GM12878 (cell line): ENCODE data around the gene PLSCR4. TPM values are rescaled to one million over a fixed set of nuclear protein-coding genes. Genes with fewer than 3 reads are reported as not detected.

Source experiments
- ATAC-seq: fragments of 200-7000 bp; cut with Tn5 transposase; 3 replicates; pipeline ENCODE4 v1.9.1; 2020; ENCODE audit warnings: mild to moderate bottlenecking, moderate library complexity
- BruUV-seq: library from RNA; stranded (reverse); fragments of 400-500 nt; replicated peaks from 2 replicates; lab custom pipeline; 2021; lab: Mats Ljungman, UMichigan
- CTCF ChIA-PET: fragments of 300-600 bp; sonication (Branson Sonifier 250); formaldehyde crosslinking; extraction: SDS; loops from one replicate; lab custom pipeline; 2021; ENCODE audit warnings: inconsistent platforms; lab: Yijun Ruan, JAX
- POLR2A ChIA-PET: fragments of 350-600 bp; formaldehyde crosslinking; extraction: SDS; loops from one replicate; lab custom pipeline; 2021; ENCODE audit warnings: inconsistent platforms; lab: Charles Lee
- RAD21 ChIA-PET: fragments of 300-600 bp; sonication (Branson Sonifier 250); formaldehyde crosslinking; loops from one replicate; lab custom pipeline; 2023; ENCODE audit warnings: antibody characterized with exemption; ENCODE audit not compliant: unreplicated experiment; lab: Charles Lee
- SMC1A ChIA-PET: fragments of 300-600 bp; sonication (Branson Sonifier 250); formaldehyde crosslinking; loops from one replicate; lab custom pipeline; 2023; ENCODE audit not compliant: unreplicated experiment, uncharacterized antibody; lab: Charles Lee
- DNase-seq: peaks from one replicate; pipeline ENCODE4 v3.0.0-alpha.2; 2011; ENCODE audit warnings: low read depth, low spot score
- FAIRE-seq: peaks from 3 replicates; lab custom pipeline; 2011; peaks lifted over from hg19 to GRCh38; lab: Jason Lieb, UNC
- H2AFZ ChIP-seq: 2 replicates; pipeline ENCODE4 v1.6.0; 2011; ENCODE audit warnings: low read depth, low read length, control low read depth; ENCODE audit not compliant: control insufficient read depth
- H3K27ac ChIP-seq: 2 replicates; pipeline ENCODE4 v1.5.1; 2011; ENCODE audit warnings: control low read depth; ENCODE audit not compliant: control insufficient read depth, insufficient read depth
- H3K27me3 ChIP-seq, 2 experiments: replicated peaks in 1 of 2; 2 replicates each; pipeline versions ENCODE4 v1.6.0 to v1.6.1; 2011; ENCODE audit warnings: low read length in 1 of 2; ENCODE audit not compliant: control insufficient read depth in 2 of 2, insufficient read depth in 2 of 2
- H3K36me3 ChIP-seq, 2 experiments: 2 replicates each; pipeline ENCODE4 v1.5.1; 2011; ENCODE audit warnings: low read length in 1 of 2; ENCODE audit not compliant: control insufficient read depth in 2 of 2, insufficient read depth in 2 of 2
- H3K4me1 ChIP-seq: 2 replicates; pipeline ENCODE4 v1.6.1; 2011; ENCODE audit warnings: mild to moderate bottlenecking, low read length, moderate library complexity, mixed read lengths; ENCODE audit not compliant: control insufficient read depth, insufficient read depth
- H3K4me2 ChIP-seq: 2 replicates; pipeline ENCODE4 v1.6.0; 2011; ENCODE audit warnings: control low read depth; ENCODE audit not compliant: control insufficient read depth, insufficient read depth
- H3K4me3 ChIP-seq: fragments of 200-600 bp; sonication (generic); 2 replicates; pipeline ENCODE4 v1.5.1; 2016
- H3K79me2 ChIP-seq: 2 replicates; pipeline ENCODE4 v1.6.0; 2011; ENCODE audit warnings: low read length; ENCODE audit not compliant: control insufficient read depth, insufficient read depth
- H3K9ac ChIP-seq: 2 replicates; pipeline ENCODE4 v1.8.0; 2011; ENCODE audit warnings: low read length, control low read depth, mixed read lengths; ENCODE audit not compliant: control insufficient read depth, insufficient read depth
- H3K9me3 ChIP-seq: replicated peaks from 3 replicates; pipeline ENCODE4 v1.5.1; 2011; ENCODE audit warnings: mild to moderate bottlenecking, low read length; ENCODE audit not compliant: control insufficient read depth, insufficient read depth
- H4K20me1 ChIP-seq: 2 replicates; pipeline ENCODE4 v1.6.0; 2011; ENCODE audit not compliant: control insufficient read depth, insufficient read depth
- ATF2 ChIP-seq: IDR thresholded peaks from 2 replicates; pipeline ENCODE4 v1.6.1; 2012; ENCODE audit warnings: low read length, inconsistent platforms
- CHD1 ChIP-seq: IDR thresholded peaks from 2 replicates; pipeline ENCODE4 v1.6.1; 2012; ENCODE audit warnings: low read depth, low read length, improper control_type of control experiment
- FOS ChIP-seq: IDR thresholded peaks from 3 replicates; pipeline ENCODE4 v1.6.1; 2011; ENCODE audit warnings: borderline replicate concordance; ENCODE audit not compliant: insufficient read length; ENCODE audit errors: extremely low read depth
- MAX ChIP-seq: IDR thresholded peaks from 2 replicates; pipeline ENCODE4 v1.6.1; 2012; ENCODE audit warnings: low read depth, low read length, improper control_type of control experiment
- WGBS: methylation state at CpG from one replicate; pipeline ENCODE4 v1.1.6; 2016; ENCODE audit warnings: low lambda C conversion rate; ENCODE audit not compliant: insufficient replicate concordance, insufficient coverage; ENCODE audit errors: missing lambda C conversion rate; 5-methylcytosine and 5-hydroxymethylcytosine counted together
- in situ Hi-C: fragments of 300-500 bp; cut with MboI; formaldehyde crosslinking; loops from 9 replicates; pipeline ENCODE4 v1.14.3; 2018; ENCODE audit warnings: mixed read lengths
- intact Hi-C: fragments of 100-400 bp; cut with micrococcal nuclease; formaldehyde crosslinking; loops from one replicate; pipeline ENCODE4 v1.14.2; 2022; ENCODE audit not compliant: unreplicated experiment
- polyA plus RNA-seq, 11 experiments: library from polyadenylated mRNA; depleted of rRNA in 4 of 11; unstranded in 6 of 11; stranded (reverse) in 5 of 11; fragments of >200 nt; fragmentation: Nextera tagmentation in 4 of 11; fragmentation: Illumina TruSeq in 1 of 11; extraction: Ambion mirVana in 4 of 11; extraction: Trizol in 1 of 11; gene quantifications; 1 replicate in 1 of 11; 2 replicates in 10 of 11; pipeline versions ENCODE4 v1.2.1 to v1.2.3, GENCODE V29; 2011 to 2016; ENCODE audit warnings: inconsistent platforms in 2 of 11, missing spikeins in 2 of 11, low read depth in 1 of 11
- total RNA-seq, 4 experiments: library from RNA; depleted of rRNA in 3 of 4; stranded (reverse); fragments of >200 nt in 3 of 4; fragmentation: Illumina TruSeq in 1 of 4; extraction: Trizol in 1 of 4; gene quantifications; 2 replicates each; pipeline versions ENCODE4 v1.2.1 to v1.2.3, GENCODE V29; 2013 to 2021
- TF ChIP-seq, protein P1 (sequence below): IDR thresholded peaks from 2 replicates; pipeline ENCODE4 v1.6.1; 2011; ENCODE audit warnings: mild to moderate bottlenecking, low read depth, low read length, moderate library complexity; ENCODE audit not compliant: insufficient replicate concordance
- TF ChIP-seq, protein P2 (sequence below): fragments of 450-650 bp; conservative IDR thresholded peaks from 2 replicates; pipeline ENCODE4 v1.6.1; 2017; ENCODE audit warnings: mild to moderate bottlenecking, moderate library complexity

PLSCR4 gene
- total and polyA plus RNA-seq, 10 of the 15 experiments (the other 5 are each of a cell fraction or from before 2014, with no cell fraction given): 0.02 TPM; not detected in 9

GRCh38 chr3:146163584-146163983 lies 87.3 kb downstream of the PLSCR4 start:
- ATAC-seq: no peak
- no peaks in the 10 kb centered on the region for H3K36me3 ChIP-seq
- POLR2A ChIA-PET: no interaction called here
- intact Hi-C loops: no loop called here
- in situ Hi-C loops: no loop called here
- BruUV-seq: no TSS peak
- no peaks in the 10 kb centered on the region for H4K20me1 ChIP-seq
- TF ChIP-seq CHD1: no peak
- no peak for TF ChIP-seq MAX
- TF ChIP-seq FOS: no peak
- no peak overlapping the region for H2AFZ ChIP-seq
- no peak overlapping the region for H3K9ac ChIP-seq
- no peak for DNase-seq
- FAIRE-seq: no peak
- H3K27ac ChIP-seq: no peak overlapping the region
- H3K4me2 ChIP-seq: no peak overlapping the region
- no peaks in the 10 kb centered on the region for H3K79me2 ChIP-seq
- SMC1A ChIA-PET: no interaction called here
- RAD21 ChIA-PET: no interaction called here
- no peaks in the 10 kb centered on the region for H3K9me3 ChIP-seq
- WGBS: 47% methylated on average over 2 of the region's 2 CpGs
- peaks cover 5 to 11% of the 10 kb centered on the region in 2 experiments for H3K27me3 ChIP-seq
- CTCF ChIA-PET: no interaction called here
- no peaks in the 10 kb centered on the region for H3K4me1 ChIP-seq
- H3K4me3 ChIP-seq: no peak overlapping the region

- no peak overlapping the region for H3K4me2 ChIP-seq
- no peaks in the 10 kb centered on the region for H3K9me3 ChIP-seq
- no peak overlapping the region for H3K9ac ChIP-seq
- no peaks in the 10 kb centered on the region for H3K79me2 ChIP-seq
- RAD21 ChIA-PET: no interaction called here
- SMC1A ChIA-PET: no interaction called here
- no peak overlapping the region for H3K4me3 ChIP-seq
- WGBS: 67% methylated on average over 2 of the region's 2 CpGs
- DNase-seq: no peak
- BruUV-seq: no TSS peak
- no peak for ATAC-seq
- in situ Hi-C loops (no loop called here), intact Hi-C loops (no loop called here)
- no peak for FAIRE-seq
- POLR2A ChIA-PET: no interaction called here
- H3K36me3 ChIP-seq: no peaks in the 10 kb centered on the region
- H3K27me3 ChIP-seq: peaks cover 5 to 11% of the 10 kb centered on the region in 2 experiments
- H2AFZ ChIP-seq: no peak overlapping the region
- CTCF ChIA-PET: no interaction called here
- H3K4me1 ChIP-seq: no peaks in the 10 kb centered on the region
- H3K27ac ChIP-seq: no peak overlapping the region
- no peaks in the 10 kb centered on the region for H4K20me1 ChIP-seq
- TF ChIP-seq, protein P1, sequence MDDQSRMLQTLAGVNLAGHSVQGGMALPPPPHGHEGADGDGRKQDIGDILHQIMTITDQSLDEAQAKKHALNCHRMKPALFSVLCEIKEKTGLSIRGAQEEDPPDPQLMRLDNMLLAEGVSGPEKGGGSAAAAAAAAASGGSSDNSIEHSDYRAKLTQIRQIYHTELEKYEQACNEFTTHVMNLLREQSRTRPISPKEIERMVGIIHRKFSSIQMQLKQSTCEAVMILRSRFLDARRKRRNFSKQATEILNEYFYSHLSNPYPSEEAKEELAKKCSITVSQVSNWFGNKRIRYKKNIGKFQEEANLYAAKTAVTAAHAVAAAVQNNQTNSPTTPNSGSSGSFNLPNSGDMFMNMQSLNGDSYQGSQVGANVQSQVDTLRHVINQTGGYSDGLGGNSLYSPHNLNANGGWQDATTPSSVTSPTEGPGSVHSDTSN: no peak
- no peak for TF ChIP-seq ATF2
- TF ChIP-seq, protein P2, sequence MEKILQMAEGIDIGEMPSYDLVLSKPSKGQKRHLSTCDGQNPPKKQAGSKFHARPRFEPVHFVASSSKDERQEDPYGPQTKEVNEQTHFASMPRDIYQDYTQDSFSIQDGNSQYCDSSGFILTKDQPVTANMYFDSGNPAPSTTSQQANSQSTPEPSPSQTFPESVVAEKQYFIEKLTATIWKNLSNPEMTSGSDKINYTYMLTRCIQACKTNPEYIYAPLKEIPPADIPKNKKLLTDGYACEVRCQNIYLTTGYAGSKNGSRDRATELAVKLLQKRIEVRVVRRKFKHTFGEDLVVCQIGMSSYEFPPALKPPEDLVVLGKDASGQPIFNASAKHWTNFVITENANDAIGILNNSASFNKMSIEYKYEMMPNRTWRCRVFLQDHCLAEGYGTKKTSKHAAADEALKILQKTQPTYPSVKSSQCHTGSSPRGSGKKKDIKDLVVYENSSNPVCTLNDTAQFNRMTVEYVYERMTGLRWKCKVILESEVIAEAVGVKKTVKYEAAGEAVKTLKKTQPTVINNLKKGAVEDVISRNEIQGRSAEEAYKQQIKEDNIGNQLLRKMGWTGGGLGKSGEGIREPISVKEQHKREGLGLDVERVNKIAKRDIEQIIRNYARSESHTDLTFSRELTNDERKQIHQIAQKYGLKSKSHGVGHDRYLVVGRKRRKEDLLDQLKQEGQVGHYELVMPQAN: no peak
- TF ChIP-seq, all 136 proteins: peak for 0
Measured at GRCh38 chr3:146162561-146162960, 88.3 kb downstream of the PLSCR4 start.
